ENCODE measurements around the gene KRT6A.
"Not testable (repeated sequence)": the region's sequence is repeated elsewhere in the genome, so short reads cannot be mapped to it uniquely, and the experiment has no call there.

KRT6A gene

DNA sequence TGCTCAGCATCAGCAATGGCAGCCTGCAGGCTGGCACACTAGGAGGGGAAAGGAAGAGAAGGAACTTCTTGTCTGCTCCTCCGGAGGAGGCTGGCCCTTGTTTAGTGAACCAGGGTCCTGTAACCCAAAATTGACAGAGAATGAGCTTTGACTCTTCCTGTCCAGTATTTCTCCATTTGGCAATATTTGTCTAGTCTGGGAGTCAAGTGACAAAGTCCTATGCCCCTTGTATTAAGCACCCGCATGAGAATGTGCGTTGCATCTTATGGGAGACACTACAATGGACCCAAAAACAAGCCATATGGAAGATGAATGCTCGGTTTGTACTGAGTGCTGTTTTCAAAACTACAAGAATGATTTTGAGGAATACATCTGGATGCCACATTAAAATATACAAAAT is 23.2 kb downstream of the KRT6A start:
- no peaks in the 10 kb centered on the region for H3K27me3 ChIP-seq (ENCODE audit: control insufficient read depth, insufficient read depth, low read length)
- H3K36me3 ChIP-seq (ENCODE audit: control insufficient read depth, insufficient read depth, low read length) = no peaks in the 10 kb centered on the region
- H3K4me3 ChIP-seq (ENCODE audit: low read length) = no peak overlapping the region
- H3K4me1 ChIP-seq (ENCODE audit: control insufficient read depth, insufficient read depth, low read length) = no peaks in the 10 kb centered on the region
- H3K9ac ChIP-seq (ENCODE audit: low read length) = no peak overlapping the region
- H3K27ac ChIP-seq (ENCODE audit: low read depth, low read length) = no peak overlapping the region

DNA sequence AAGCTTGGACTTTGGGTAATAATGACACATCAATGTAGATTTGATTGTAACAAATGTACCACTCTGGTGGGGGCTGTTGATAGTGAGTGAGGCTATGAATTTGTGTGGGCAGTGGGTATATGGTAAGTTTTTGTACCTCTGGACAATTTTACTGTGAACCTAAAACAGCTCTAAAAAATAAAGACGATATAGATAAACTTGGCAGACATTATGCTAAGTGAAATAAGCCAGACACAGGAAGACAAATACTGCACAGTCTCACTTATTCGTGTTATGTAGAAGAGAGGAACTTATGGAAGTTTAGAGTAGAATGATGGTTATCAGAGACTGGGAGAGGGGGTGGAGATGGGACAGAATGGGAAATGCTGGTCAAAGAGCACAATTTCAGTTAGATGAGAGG is 28.2 kb downstream of the KRT6A start:
- H3K4me1 ChIP-seq (ENCODE audit: control insufficient read depth, insufficient read depth, low read length) = peaks cover 4% of the 10 kb centered on the region
- no peak overlapping the region for H3K27ac ChIP-seq (ENCODE audit: low read depth, low read length)
- no peaks in the 10 kb centered on the region for H3K36me3 ChIP-seq (ENCODE audit: control insufficient read depth, insufficient read depth, low read length)
- H3K27me3 ChIP-seq (ENCODE audit: control insufficient read depth, insufficient read depth, low read length) = no peaks in the 10 kb centered on the region
- no peak overlapping the region for H3K4me3 ChIP-seq (ENCODE audit: low read length)
- H3K9ac ChIP-seq (ENCODE audit: low read length) = no peak overlapping the region

DNA sequence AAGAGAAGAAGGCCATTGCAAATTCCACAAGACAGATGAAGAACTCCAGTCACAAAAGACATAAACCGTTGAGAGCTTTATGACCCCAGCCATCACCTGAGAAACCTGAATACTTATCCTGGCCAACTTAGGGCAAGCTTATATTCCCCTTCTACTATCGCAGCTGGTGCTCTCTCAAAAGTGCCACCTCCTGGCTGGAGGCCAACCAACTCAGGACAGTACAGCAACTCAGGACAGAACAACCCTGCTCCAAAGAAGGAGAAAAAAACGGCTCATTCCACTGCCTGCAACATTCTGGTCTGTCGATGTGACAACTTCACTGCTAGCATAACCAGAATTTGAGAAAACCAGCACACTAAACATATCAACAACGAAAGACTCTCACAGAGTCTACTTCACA is 31.4 kb downstream of the KRT6A start:
- Histone ChIP-seq H3K4me3 (ENCODE audit: low read length) (no peak overlapping the region), H3K9ac (ENCODE audit: low read length) (no peak overlapping the region), H3K4me1 (ENCODE audit: control insufficient read depth, insufficient read depth, low read length) (peaks cover 4% of the 10 kb centered on the region), H3K27ac (ENCODE audit: low read depth, low read length) (no peak overlapping the region), H3K27me3 (ENCODE audit: control insufficient read depth, insufficient read depth, low read length) (no peaks in the 10 kb centered on the region), H3K36me3 (ENCODE audit: control insufficient read depth, insufficient read depth, low read length) (no peaks in the 10 kb centered on the region)

DNA sequence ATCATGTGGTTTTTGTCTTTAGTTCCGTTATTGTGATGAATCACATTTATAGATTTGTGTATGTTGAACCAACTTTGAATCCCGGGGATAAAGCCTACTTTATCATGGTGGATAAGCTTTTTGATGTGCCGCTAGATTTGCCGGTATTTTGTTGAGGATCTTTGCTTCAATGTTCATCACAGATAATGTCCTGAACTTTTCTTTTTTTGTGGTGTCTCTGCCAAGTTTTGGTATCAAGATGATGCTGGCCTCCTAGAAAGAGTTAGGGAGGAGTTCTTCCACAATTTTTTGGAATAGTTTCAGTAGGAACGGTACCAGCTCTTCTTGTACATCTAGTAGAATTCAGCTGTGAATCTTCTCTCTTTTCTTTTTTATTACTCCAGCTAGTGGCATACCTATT is 34.2 kb downstream of the KRT6A start:
- no peaks in the 10 kb centered on the region for H3K36me3 ChIP-seq (ENCODE audit: control insufficient read depth, insufficient read depth, low read length)
- H3K27ac ChIP-seq (ENCODE audit: low read depth, low read length) = no peak overlapping the region
- no peak overlapping the region for H3K9ac ChIP-seq (ENCODE audit: low read length)
- no peaks in the 10 kb centered on the region for H3K27me3 ChIP-seq (ENCODE audit: control insufficient read depth, insufficient read depth, low read length)
- no peaks in the 10 kb centered on the region for H3K4me1 ChIP-seq (ENCODE audit: control insufficient read depth, insufficient read depth, low read length)
- no peak overlapping the region for H3K4me3 ChIP-seq (ENCODE audit: low read length)

DNA sequence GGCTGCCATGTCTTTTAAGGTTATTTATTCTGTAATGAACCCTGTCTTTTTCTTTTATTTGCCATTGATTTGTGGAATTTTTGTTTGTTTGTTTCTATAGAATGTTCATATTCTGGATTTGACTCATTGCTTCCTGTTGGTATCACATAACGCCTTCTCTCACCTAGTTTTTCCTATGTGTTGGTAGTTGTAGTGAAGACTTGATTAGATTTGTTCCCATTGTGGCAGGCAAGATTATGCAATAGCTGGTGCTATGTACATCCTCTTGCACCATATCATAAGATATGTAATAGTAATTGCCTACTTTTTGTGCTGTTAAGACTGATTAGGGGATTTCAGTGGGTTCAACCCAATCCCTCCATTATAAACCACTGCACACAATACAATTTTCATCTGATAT is 37.2 kb downstream of the KRT6A start:
- Histone ChIP-seq H3K36me3 (ENCODE audit: control insufficient read depth, insufficient read depth, low read length) (no peaks in the 10 kb centered on the region), H3K9ac (ENCODE audit: low read length) (no peak overlapping the region), H3K4me1 (ENCODE audit: control insufficient read depth, insufficient read depth, low read length) (no peaks in the 10 kb centered on the region), H3K27ac (ENCODE audit: low read depth, low read length) (no peak overlapping the region), H3K27me3 (ENCODE audit: control insufficient read depth, insufficient read depth, low read length) (no peaks in the 10 kb centered on the region), H3K4me3 (ENCODE audit: low read length) (no peak overlapping the region)

DNA sequence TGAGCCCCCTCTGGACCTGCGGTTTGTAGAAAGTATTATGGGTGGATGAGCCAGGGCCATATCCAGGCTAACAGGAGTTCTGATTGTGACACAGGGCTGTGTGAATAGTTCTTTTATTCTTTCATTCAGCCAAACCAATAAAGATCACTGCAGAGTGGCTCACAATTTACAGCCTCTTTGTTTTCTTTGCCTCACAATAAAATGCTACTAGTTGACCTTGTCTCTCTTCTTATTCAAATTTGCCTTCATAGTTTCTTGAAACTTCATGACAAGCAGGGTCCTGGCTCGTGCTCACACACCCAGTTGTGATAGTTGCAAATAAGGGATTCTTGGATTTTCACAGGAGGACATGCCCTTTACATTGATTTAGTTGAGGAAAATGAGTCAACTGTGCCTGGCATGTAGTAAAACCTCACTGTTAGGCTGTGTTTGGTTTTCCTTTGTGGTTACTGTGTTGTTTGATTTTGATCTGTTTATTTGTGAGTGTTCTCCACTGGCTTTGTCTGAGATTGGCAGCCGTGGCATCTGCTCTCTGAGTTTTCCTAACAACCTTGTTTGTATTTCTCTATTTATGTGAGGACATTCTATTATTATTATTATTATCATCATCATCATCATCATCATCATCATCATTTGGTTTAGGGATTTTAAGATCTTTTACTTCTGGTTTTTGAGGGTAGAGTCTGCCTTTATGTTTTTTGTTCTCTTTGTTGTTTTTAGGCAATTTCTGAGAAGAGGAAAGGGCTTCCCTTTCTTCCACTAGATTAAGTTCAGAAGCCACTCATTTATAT is 38.5 kb downstream of the KRT6A start:
- no peak overlapping the region for H3K9ac ChIP-seq (ENCODE audit: low read length)
- H3K36me3 ChIP-seq (ENCODE audit: control insufficient read depth, insufficient read depth, low read length) = no peaks in the 10 kb centered on the region
- no peaks in the 10 kb centered on the region for H3K4me1 ChIP-seq (ENCODE audit: control insufficient read depth, insufficient read depth, low read length)
- no peaks in the 10 kb centered on the region for H3K27me3 ChIP-seq (ENCODE audit: control insufficient read depth, insufficient read depth, low read length)
- no peak overlapping the region for H3K27ac ChIP-seq (ENCODE audit: low read depth, low read length)
- H3K4me3 ChIP-seq (ENCODE audit: low read length) = no peak overlapping the region

DNA sequence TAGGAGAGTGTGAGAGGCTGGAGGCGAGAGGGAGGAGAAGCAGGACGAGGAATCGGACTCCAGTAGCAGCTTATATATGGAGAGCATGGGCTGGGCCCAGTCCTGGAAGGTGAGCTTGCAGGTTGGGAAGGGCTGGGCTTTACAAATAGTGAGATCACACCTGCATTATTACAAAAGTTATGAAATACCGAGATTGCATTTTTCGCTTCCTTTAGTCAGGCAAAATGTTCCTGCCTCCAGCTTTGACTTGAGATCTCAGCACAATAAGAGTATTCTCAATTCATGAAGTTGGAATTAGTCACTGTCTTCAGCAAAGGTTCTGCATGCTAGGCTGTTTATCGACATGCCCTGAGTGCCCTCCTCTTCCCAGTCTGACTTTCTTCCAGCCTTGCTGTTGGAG is 41.0 kb downstream of the KRT6A start, which contains the start of gene KRT6B:
Gene KRT6B, minus strand, starts transcription at position 46 of the 400 bp plus-strand sequence. CDS start 68 bp downstream, outside the sequence.
- Histone ChIP-seq H3K27ac (ENCODE audit: low read depth, low read length) (no peak within 1 kb of the TSS), H3K9ac (ENCODE audit: low read length) (no peak within 1 kb of the TSS), H3K4me1 (ENCODE audit: control insufficient read depth, insufficient read depth, low read length) (no peaks in the 10 kb centered on the region)

DNA sequence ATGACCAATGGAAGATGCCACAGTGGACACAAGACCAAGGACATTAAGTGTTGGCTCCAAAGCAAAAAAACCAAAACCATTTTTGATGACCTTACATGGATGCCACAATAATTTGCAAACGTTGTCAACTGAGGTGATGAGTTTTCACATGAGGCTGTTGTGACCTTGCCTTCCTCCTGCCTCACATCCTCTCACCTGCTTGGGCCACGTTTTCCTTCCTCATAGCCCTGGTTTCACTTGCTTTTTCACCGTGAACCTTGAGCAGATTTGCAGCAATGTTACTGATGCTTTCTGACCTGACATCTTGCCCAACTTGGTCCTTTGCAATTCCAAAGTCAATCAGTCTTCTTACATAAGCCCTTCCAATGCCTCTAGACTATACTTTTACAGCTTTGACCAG is 44.8 kb downstream of the KRT6A start:
- H3K4me3 ChIP-seq (ENCODE audit: low read length) = no peak overlapping the region
- H3K9ac ChIP-seq (ENCODE audit: low read length) = no peak overlapping the region
- no peaks in the 10 kb centered on the region for H3K27me3 ChIP-seq (ENCODE audit: control insufficient read depth, insufficient read depth, low read length)
- no peaks in the 10 kb centered on the region for H3K4me1 ChIP-seq (ENCODE audit: control insufficient read depth, insufficient read depth, low read length)
- H3K36me3 ChIP-seq (ENCODE audit: control insufficient read depth, insufficient read depth, low read length) = no peaks in the 10 kb centered on the region
- H3K27ac ChIP-seq (ENCODE audit: low read depth, low read length) = no peak overlapping the region

More for the DNA sequence above, 41.0 kb downstream of the KRT6A start, which contains the start of gene KRT6B:
- H3K27me3 ChIP-seq (ENCODE audit: control insufficient read depth, insufficient read depth, low read length) = no peaks in the 10 kb centered on the region
- no peaks in the 10 kb centered on the region for H3K36me3 ChIP-seq (ENCODE audit: control insufficient read depth, insufficient read depth, low read length)
- no peak within 1 kb of the TSS for H3K4me3 ChIP-seq (ENCODE audit: low read length)

DNA sequence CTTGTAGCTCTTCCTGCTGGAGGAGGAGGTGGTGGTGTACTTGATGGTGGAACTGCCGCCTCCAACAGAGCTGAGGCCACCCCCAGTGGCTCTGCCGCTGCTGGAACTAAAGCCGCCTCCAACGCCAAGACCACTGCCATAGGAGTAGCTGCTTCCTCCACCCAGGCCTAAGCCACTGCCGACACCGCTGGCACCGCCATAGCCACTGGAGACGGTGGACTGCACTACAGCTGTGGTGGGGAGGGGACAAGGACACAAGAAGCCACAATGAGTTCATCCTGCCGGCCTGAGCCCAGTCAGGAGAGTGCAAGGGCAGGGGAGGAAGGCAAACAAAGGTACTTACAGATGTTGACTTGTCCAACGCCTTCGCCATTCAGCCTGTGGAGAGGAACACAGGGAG is 45.9 kb downstream of the KRT6A start:
- H3K27ac ChIP-seq (ENCODE audit: low read depth, low read length); H3K27me3 ChIP-seq (ENCODE audit: control insufficient read depth, insufficient read depth, low read length); H3K36me3 ChIP-seq (ENCODE audit: control insufficient read depth, insufficient read depth, low read length); H3K4me3 ChIP-seq (ENCODE audit: low read length); H3K9ac ChIP-seq (ENCODE audit: low read length); H3K4me1 ChIP-seq (ENCODE audit: control insufficient read depth, insufficient read depth, low read length): not testable (repeated sequence)

DNA sequence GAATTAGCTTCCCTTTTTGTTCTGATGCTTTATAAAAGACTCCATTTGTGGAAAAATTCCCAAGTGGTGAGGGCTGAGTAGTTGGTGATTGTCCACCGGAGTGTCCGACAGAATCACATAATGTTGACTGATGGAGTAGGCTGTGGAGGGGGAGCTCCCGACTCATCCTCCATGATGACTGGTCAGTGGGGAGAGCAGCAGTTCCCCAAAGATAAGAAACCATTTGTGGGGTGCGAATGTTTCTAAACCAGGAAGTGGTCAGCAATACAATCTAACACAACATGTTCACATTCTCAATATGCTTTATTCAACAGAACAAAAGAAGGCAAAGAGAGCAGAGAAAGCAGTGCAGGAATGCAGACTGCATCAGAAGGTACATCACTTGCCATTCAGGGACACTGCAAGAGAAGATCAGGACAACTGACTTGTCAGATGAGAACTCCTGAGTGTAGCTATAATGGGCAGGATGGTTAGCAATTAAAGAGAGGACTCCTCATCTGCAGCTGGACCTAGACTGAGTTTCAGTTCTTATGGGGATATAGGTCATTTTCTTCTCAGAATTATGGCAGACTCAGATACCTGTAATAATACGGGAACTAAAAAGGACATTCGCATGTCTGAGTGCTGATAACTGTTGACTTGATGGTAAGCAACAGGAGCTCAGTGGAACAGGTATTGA is 46.6 kb downstream of the KRT6A start:
- Histone ChIP-seq H3K27ac (ENCODE audit: low read depth, low read length) (no peak overlapping the region), H3K4me3 (ENCODE audit: low read length) (no peak overlapping the region), H3K27me3 (ENCODE audit: control insufficient read depth, insufficient read depth, low read length) (no peaks in the 10 kb centered on the region), H3K9ac (ENCODE audit: low read length) (no peak overlapping the region), H3K4me1 (ENCODE audit: control insufficient read depth, insufficient read depth, low read length) (no peaks in the 10 kb centered on the region), H3K36me3 (ENCODE audit: control insufficient read depth, insufficient read depth, low read length) (no peaks in the 10 kb centered on the region)

DNA sequence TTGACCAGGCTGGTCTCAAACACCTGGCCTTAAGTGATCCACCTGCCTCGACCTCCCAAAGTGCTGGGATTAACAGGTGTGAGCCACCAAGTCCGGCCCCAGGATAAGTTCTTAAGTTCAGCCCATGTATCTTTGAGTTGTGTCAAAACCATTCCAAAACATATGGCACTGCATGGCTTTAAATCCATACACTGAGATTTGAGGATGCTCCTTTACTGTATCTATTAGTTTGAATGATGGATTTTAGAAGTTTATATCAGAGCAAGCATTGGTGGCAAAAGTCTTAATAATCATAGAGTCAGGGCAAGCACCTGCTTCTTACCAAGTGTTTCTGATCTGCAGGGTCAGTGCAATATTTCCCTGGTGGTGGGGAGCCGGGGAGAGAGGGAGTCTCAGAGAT is 47.2 kb downstream of the KRT6A start:
- no peaks in the 10 kb centered on the region for H3K36me3 ChIP-seq (ENCODE audit: control insufficient read depth, insufficient read depth, low read length)
- H3K27me3 ChIP-seq (ENCODE audit: control insufficient read depth, insufficient read depth, low read length) = no peaks in the 10 kb centered on the region
- H3K9ac ChIP-seq (ENCODE audit: low read length) = no peak overlapping the region

DNA sequence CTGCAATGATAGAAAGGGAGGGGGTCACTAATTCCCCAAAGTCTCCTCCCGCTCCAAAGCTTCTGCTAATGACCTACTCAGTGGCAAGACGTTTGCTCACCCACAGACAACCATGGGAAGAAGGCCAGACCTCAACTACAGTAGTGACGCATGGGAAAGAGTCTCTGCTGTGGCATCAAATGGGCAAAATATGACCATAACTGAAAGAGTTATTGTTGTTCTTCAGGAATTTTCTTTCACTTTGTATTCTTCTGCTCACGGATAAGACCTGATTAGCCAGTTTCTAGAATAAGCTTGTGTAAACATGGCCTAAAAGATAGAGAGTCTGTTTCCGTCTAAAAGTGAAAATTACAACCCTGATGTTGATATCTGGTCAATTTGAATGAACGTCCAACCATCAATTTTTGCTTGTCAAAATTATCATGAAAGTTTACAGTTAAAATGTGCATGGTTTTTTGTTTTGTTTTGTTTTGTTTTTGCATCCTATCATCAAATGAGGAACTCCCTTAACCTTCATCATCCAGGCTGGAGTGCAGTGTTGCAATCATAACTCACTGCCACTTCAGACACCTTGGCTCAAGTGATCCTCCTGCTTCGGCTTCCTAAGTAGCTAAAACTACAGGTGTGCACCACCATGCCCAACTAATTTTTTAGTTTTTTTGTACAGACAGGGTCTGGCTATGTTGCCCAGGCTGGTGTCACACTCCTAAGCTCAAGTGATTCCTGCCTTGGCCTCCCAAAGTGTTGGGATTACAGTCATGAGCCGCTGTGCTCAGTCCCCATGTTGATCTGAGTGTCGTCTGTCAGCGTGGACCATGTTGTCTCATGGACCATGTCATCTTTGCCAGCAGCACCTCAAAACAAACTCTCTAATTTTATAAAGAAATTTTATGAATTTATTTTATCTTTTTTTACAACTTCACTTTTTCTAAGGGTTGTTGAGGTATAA is 48.1 kb downstream of the KRT6A start:
- no peaks in the 10 kb centered on the region for H3K27me3 ChIP-seq (ENCODE audit: control insufficient read depth, insufficient read depth, low read length)
- no peak overlapping the region for H3K9ac ChIP-seq (ENCODE audit: low read length)
- H3K27ac ChIP-seq (ENCODE audit: low read depth, low read length) = no peak overlapping the region
- H3K4me3 ChIP-seq (ENCODE audit: low read length) = no peak overlapping the region
- H3K4me1 ChIP-seq (ENCODE audit: control insufficient read depth, insufficient read depth, low read length) = no peaks in the 10 kb centered on the region
- H3K36me3 ChIP-seq (ENCODE audit: control insufficient read depth, insufficient read depth, low read length) = no peaks in the 10 kb centered on the region

More for the DNA sequence above, 47.2 kb downstream of the KRT6A start:
- Histone ChIP-seq H3K27ac (ENCODE audit: low read depth, low read length) (no peak overlapping the region), H3K4me1 (ENCODE audit: control insufficient read depth, insufficient read depth, low read length) (no peaks in the 10 kb centered on the region), H3K4me3 (ENCODE audit: low read length) (no peak overlapping the region)

Measured in rectal smooth muscle tissue (tissue), 1 donor.